Stimulated activated CD8-positive, alpha-beta memory T cell treated with anti-CD3 and anti-CD28 coated beads, Interleukin-15, amount 100 ng/mL, for 1 hour (primary cell): Measurements from ENCODE around the gene WLS.
"Not testable (repeated sequence)": the region's sequence is repeated elsewhere in the genome, so short reads cannot be mapped to it uniquely, and the experiment has no call there.

Experiments
- DNase-seq: peaks from one replicate; pipeline ENCODE4 v3.0.0-alpha.2; 2020; ENCODE audit warnings: low read depth

Gene WLS

GRCh38 chr1:68198752-68199151, 33.6 kb downstream of the WLS start:
- DNase-seq: no peak

GRCh38 chr1:68197891-68198290, 34.4 kb downstream of the WLS start:
- DNase-seq: no peak

GRCh38 chr1:68197461-68197860, 34.9 kb downstream of the WLS start:
- no peak for DNase-seq

DNA sequence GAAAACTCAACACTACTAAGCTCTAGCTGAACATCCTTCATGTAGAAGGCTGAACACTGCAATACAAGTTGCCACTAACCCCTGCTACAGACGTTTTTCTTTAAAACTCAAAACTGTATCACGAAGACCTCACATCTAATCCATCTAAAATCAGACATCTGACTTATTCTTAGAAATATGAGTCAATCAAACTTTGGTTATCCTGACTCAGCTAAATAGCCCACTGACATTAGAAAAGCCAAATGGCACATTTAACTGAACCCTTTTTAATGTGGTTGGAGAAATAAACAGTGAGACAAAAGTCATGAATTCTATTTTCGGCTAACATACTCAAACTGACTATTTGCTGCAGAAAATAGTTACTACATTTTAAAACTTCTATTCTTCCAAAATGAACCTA, 35.6 kb downstream of the WLS start:
- DNase-seq: no peak

DNA sequence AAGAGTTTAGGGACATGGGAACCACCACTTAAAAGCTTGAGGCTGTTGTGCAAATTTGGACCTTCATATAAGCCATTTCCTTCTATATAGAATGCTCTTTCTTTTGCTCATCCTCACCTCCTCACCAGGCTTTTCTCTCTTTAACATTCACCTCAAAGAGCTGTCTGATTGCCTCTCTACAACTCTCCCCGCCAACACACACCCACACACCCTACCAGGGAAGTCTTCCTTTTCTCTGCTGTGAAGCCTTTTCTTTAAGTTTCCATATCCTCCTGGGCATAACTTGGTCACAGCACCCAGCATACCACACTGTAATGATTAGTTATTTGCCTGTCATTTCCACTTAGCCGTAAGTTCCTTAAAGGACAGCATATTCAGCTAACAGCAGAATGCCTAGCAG, 40.6 kb downstream of the WLS start:
- no peak for DNase-seq

DNA sequence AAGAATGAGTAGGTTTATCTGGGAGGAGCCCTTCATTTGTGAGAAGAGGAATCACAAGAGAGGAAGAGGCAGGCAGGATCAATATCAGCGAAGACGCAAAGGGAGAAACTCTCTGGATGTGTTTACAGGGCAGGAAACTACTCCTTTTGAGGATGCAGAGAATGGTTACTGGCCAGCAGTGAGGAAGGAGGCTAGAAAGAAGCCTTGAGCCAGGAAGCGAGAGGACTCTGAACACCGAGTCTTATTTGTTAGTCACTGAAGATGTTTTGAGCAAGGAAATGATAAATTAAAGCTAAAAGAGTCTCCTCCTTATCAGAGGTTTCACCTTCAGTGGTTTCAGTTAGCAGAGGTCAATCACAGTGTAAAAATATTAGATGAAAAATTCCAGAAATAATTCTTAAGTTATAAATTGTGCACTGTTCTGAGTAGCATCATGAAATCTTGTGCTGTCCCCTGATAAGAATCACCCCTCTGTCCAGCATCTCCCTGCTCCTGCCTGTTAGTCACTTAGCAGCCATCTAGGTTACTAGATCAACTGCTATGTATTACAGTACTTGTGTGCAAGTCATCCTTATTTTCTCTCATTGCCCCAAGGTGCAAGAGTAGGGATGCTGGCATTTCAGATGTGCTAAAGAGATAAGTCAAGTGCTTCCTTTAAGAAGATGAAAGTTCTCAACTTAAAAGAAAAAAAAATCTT, 43.5 kb downstream of the WLS start:
- DNase-seq: no peak

DNA sequence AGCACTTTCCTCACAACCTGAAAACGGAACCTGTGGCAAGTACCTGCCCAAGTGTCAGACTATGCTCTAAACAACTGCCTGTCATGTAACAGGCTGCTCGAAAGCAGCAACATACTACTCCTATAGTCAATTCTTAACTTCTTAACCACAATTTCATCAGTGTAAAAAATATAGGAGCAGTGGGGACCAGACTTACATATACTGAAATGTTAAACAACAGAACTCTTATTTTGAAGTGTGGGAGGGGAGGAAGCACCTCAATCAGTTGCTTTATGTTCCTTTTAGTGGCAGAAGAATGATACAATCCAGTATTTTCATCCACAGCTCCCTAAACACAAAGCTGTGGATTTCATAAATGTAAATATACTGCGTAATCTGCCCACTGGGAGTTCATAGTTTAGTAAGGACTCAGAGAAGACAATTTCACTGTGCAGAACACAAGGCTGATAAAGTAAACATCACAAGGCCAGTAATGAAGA, 44.2 kb downstream of the WLS start:
- no peak for DNase-seq

GRCh38 chr1:68185743-68186142, 46.6 kb downstream of the WLS start:
- DNase-seq: no peak

DNA sequence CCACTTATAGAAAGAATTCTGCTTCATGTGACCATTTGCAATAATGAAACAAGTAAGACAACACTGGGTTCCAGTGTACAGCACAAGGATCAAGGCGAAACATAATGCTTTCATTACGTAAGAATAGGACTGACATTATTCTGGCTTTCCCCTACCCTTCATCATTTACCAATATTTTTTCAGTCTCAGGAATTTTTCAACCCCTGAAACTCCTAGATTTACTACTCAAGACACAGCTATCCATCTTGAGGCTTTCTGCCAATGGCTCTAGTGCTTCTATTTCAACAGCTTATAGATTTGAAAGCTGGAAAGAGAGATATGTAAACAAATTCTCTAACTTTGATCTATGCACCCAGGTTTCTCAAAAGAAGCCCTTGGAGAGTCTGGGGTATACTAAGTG, 48.4 kb downstream of the WLS start:
- no peak for DNase-seq

GRCh38 chr1:68181165-68181556, 51.2 kb downstream of the WLS start:
- DNase-seq: no peak

DNA sequence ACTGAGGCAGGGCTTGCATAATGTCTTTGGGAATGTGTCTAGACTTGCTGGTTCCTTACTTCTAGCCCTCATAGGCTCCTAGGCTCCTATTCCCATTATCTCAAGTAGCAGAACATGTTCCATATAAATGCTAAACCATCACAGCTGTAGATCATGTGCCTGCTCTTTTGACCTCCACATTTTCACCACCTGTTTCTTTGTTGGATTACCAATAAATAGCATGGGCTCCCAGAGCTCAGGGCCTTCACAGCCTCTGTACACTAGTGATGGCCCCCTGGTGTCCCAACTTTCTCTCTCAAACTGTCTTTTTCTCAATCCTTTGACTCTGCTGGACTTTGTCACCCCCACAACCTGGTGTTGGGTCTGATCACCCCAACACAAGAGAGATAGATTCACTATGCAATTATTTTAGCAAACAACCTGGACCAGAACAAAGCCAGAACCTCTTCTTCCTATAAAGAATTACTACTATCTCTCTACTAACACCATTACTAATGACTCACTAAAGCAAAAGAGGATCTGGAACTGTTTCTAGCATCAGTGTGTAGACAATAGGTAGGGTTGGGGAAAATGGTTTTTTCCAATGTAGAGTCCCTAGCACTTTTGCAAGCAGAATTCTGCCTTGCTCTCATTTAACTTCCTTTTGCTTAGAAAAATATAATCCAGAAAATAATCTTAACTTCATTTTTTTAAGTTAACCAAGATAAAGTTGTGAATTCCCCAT, 51.7 kb downstream of the WLS start:
- DNase-seq: no peak

GRCh38 chr1:68178821-68179490, 53.4 kb downstream of the WLS start:
- no peak for DNase-seq

DNA sequence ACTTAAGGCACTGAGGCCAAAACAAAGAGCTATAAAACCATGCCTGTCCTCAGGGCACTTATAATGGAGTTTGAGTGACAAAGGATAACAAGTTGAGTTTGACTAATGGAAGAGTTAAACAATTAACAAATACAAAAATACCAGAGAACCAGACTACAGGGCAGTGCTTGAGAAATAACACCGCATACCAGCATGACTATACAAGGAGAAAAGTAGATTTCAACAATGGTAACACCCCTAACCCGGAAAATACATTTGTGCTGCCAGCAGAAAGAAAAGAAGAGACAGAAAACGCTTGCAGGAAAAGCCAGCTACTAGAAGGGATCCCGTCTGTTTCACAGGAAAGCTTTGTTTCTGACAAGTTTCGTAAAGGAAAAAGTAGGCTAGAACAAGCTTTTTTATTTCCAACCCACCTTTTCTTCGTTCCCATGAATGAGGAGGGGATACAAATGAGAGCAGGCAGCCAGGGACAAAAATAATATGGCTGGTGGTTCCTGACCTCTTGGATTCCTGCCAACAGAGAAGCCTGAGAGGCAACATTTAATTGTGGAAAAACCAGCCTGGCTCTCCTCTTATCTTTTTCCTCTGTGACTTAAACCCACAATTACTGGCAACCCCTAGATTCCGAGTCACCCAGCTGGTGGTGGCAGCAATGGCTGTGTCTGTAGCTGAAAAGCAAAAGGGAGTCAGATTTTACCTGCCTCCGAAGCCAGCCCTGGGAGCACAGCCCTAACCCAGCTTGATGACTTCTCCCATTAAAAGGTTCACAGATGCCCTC, 56.5 kb downstream of the WLS start:
- DNase-seq: no peak

DNA sequence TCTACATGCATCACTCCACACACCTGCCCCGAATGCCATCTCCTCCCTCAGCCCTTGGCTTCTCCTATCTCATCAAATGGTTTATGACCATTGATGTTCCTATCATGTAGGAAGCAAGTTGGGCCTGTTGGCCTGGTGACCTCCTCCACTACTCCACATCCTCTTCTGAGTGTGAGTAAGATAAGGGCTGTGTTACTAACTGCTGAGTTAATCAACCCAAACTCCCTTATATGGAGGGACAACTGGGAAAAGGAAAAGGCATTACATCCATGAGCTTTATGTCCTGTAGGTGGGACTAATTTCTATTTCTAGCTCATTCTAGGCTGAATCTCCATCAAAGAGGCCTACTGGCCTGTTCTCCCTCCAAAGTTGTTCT, 57.6 kb downstream of the WLS start:
- no peak for DNase-seq

GRCh38 chr1:68173936-68174737, 58.2 kb downstream of the WLS start:
- no peak for DNase-seq

GRCh38 chr1:68173283-68173935, 58.9 kb downstream of the WLS start:
- no peak for DNase-seq

- not testable (repeated sequence) for DNase-seq
Measured at GRCh38 chr1:68171795-68172194, 60.5 kb downstream of the WLS start.

- DNase-seq: no peak
Measured at GRCh38 chr1:68168545-68169171, 63.7 kb downstream of the WLS start.

- no peak for DNase-seq
Measured at GRCh38 chr1:68167211-68167610, 65.1 kb downstream of the WLS start.

GRCh38 chr1:68166348-68166747, 66.0 kb downstream of the WLS start:
- no peak for DNase-seq

GRCh38 chr1:68165665-68166064, 66.7 kb downstream of the WLS start:
- DNase-seq: no peak
